ENCODE results near the gene SH2D2A. TPM values are rescaled to one million over a fixed set of nuclear protein-coding genes. Genes with fewer than 3 reads are reported as not detected.

The SH2D2A gene
- total and polyA plus RNA-seq, 9 of the 15 experiments (the other 6 are each of a cell fraction or from before 2014, with no cell fraction given): 0.89 to 33.6 (median 6.9) TPM

DNA sequence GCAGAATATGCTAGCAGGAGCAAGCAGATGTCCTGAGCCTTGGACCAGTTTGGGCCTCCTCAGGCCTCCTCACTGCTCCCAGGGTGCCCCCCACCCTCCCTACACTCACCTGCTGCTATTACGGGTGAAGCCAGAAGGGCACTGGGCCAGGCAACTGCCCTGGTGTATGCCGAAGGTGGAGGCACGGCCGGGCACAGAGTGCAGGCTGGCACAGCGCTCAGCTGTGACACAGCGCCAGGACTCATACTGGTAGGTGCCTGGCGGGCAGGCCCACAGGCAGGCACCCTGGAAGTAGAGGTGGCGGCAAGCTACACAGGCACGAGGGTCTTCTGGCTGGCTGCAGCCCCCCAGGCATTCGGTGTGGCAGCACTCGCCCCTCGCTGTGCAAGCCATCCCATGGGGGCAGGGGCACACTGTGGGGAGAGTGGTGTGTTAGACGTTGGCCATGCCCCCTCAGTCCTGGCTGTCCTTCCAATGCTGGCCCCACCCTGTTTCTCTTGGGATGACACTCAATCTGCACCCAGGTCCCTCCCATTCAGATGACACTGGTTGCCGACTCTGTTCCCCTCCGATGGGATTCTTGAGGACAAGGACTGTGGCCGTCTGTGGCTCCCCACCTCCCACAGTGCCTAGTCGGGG lies 35.2 kb upstream of the SH2D2A start:
- WGBS (ENCODE audit: insufficient coverage, low coverage, missing lambda C conversion rate): 52% methylated on average over 17 of the region's 17 CpGs
- in situ Hi-C loops (cut with MboI): no loop called here

More for the DNA sequence above, 35.2 kb upstream of the SH2D2A start:
- DNase-seq (ENCODE audit: extremely low read depth in 1 of 4, low spot score in 3 of 4): no peak
- FAIRE-seq: no peak
- no peak for ATAC-seq
- no peak overlapping the region for H2AFZ ChIP-seq (ENCODE audit: low read depth, low read length)
- H3K27ac ChIP-seq (ENCODE audit: extremely low read depth, low read depth, low read length): no peak overlapping the region
- TF ChIP-seq, protein P1, sequence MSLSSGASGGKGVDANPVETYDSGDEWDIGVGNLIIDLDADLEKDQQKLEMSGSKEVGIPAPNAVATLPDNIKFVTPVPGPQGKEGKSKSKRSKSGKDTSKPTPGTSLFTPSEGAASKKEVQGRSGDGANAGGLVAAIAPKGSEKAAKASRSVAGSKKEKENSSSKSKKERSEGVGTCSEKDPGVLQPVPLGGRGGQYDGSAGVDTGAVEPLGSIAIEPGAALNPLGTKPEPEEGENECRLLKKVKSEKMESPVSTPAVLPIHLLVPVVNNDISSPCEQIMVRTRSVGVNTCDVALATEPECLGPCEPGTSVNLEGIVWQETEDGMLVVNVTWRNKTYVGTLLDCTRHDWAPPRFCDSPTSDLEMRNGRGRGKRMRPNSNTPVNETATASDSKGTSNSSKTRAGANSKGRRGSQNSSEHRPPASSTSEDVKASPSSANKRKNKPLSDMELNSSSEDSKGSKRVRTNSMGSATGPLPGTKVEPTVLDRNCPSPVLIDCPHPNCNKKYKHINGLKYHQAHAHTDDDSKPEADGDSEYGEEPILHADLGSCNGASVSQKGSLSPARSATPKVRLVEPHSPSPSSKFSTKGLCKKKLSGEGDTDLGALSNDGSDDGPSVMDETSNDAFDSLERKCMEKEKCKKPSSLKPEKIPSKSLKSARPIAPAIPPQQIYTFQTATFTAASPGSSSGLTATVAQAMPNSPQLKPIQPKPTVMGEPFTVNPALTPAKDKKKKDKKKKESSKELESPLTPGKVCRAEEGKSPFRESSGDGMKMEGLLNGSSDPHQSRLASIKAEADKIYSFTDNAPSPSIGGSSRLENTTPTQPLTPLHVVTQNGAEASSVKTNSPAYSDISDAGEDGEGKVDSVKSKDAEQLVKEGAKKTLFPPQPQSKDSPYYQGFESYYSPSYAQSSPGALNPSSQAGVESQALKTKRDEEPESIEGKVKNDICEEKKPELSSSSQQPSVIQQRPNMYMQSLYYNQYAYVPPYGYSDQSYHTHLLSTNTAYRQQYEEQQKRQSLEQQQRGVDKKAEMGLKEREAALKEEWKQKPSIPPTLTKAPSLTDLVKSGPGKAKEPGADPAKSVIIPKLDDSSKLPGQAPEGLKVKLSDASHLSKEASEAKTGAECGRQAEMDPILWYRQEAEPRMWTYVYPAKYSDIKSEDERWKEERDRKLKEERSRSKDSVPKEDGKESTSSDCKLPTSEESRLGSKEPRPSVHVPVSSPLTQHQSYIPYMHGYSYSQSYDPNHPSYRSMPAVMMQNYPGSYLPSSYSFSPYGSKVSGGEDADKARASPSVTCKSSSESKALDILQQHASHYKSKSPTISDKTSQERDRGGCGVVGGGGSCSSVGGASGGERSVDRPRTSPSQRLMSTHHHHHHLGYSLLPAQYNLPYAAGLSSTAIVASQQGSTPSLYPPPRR (CRISPR knock-in tag; IDR thresholded peaks at IDR 0.05; ENCODE audit: borderline replicate concordance): 0 out of 2 replicates have a peak, but pooled peaks have one; percentile 40
- TF ChIP-seq KHSRP (IDR thresholded peaks at IDR 0.05): no peak
- TF ChIP-seq DIDO1 (tag; IDR thresholded peaks at IDR 0.05; ENCODE audit: low read depth): no peak
- intact Hi-C loops (cut with micrococcal nuclease): no loop called here
- no peaks in the 10 kb centered on the region for H3K9me3 ChIP-seq (replicated peaks; ENCODE audit: control insufficient read depth, insufficient read depth, low read depth, low read length)
- H3K4me2 ChIP-seq (ENCODE audit: insufficient read depth, low read length): no peak overlapping the region
- H3K36me3 ChIP-seq (ENCODE audit: control insufficient read depth, insufficient read depth, low read length): no peaks in the 10 kb centered on the region
- ChIA-PET POLR2A (no interaction called here), CTCF (ENCODE audit: low intra/inter-chr PET ratio) (no interaction called here)
- H3K79me2 ChIP-seq (ENCODE audit: control insufficient read depth, insufficient read depth, low read length): no peaks in the 10 kb centered on the region
- no peaks in the 10 kb centered on the region for H4K20me1 ChIP-seq (replicated peaks; ENCODE audit: control insufficient read depth, insufficient read depth, low read length)
- peaks cover 22 to 34% of the 10 kb centered on the region in 2 experiments; a peak in 4 of 5 replicates for H3K4me1 ChIP-seq (replicated peaks in 1 of 2; ENCODE audit: control insufficient read depth in 2 of 2, insufficient read depth in 2 of 2, low read length in 2 of 2)
- no peak overlapping the region for H3K4me3 ChIP-seq
- peak overlapping the region in 1 of 2 experiments; percentile 50; a peak in 2 of 4 replicates for H3K9ac ChIP-seq (ENCODE audit: insufficient read depth in 1 of 2, low read depth in 2 of 2, low read length in 2 of 2)
- no peaks in the 10 kb centered on the region for H3K9me1 ChIP-seq (ENCODE audit: control insufficient read depth, insufficient read depth, low read length)
- 0 out of 5 replicates have a peak, but pooled peaks cover 0 to 5% of the 10 kb centered on the region in 2 experiments for H3K27me3 ChIP-seq (ENCODE audit: control insufficient read depth in 2 of 2, insufficient read depth in 2 of 2, low read length in 2 of 2)
- no TSS peak for BruUV-seq (replicated peaks)

Measured in K562 (cell line).